ENCODE results near the gene STEAP1B. TPM values are rescaled to one million over a fixed set of nuclear protein-coding genes. Genes with fewer than 3 reads are reported as not detected.

Gene STEAP1B
- total RNA-seq, 2 experiments from 2014 or later: not detected

DNA sequence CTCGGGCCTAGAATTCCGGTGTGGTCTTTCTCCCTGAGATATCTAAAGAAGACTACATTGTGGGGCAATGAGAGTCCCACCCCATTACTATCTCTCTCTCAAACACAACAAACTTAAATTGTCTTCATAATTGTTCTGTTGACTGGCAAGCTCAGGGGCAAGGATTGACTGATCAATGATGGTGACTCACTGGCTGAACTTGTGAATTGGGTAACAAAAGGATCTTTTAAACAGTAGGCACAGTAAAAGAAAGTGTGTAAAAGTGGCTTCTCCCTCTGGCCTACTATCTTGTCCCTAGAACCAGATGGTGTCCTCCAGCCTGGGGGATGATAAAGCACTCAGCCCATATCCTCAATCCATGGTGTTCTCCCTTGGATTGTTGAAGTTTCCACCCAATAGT lies 80.0 kb downstream of the STEAP1B start:
- H3K9me3 Mint-ChIP-seq: no peaks in the 10 kb centered on the region
- H3K4me1 Mint-ChIP-seq (ENCODE audit: low read depth): no peaks in the 10 kb centered on the region
- intact Hi-C loops (cut with micrococcal nuclease): no loop called here
- H3K4me3 Mint-ChIP-seq: no peak overlapping the region
- POLR2A ChIA-PET: no interaction called here
- no peak overlapping the region for H3K27ac Mint-ChIP-seq
- no peaks in the 10 kb centered on the region for H3K36me3 Mint-ChIP-seq
- CTCF ChIA-PET: no interaction called here
- no peaks in the 10 kb centered on the region for H3K27me3 Mint-ChIP-seq
- no peak for DNase-seq

DNA sequence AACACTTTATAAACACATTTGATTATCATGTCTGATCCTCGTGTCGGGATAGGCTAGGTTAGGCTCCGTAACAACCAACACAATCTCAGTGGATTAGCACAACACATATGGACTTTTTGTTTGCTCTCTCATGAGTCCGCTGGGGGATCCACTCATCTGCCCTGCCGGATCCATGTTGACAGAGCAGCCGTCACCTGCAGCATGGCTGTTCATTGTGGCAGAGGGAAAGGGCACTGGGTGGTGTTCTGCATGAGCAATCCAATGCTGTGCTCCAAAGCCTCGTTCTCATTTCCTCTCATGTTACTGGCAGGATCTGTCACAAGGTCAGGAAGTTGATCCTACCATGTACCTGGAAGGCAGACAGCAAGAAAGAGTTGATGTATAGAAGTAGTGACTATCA lies 80.5 kb downstream of the STEAP1B start:
- H3K9me3 Mint-ChIP-seq: no peaks in the 10 kb centered on the region
- H3K4me3 Mint-ChIP-seq: no peak overlapping the region
- H3K4me1 Mint-ChIP-seq (ENCODE audit: low read depth): no peaks in the 10 kb centered on the region
- POLR2A ChIA-PET: no interaction called here
- intact Hi-C loops (cut with micrococcal nuclease): no loop called here
- no peak overlapping the region for H3K27ac Mint-ChIP-seq
- CTCF ChIA-PET: no interaction called here
- H3K36me3 Mint-ChIP-seq: no peaks in the 10 kb centered on the region
- no peaks in the 10 kb centered on the region for H3K27me3 Mint-ChIP-seq
- DNase-seq: no peak

DNA sequence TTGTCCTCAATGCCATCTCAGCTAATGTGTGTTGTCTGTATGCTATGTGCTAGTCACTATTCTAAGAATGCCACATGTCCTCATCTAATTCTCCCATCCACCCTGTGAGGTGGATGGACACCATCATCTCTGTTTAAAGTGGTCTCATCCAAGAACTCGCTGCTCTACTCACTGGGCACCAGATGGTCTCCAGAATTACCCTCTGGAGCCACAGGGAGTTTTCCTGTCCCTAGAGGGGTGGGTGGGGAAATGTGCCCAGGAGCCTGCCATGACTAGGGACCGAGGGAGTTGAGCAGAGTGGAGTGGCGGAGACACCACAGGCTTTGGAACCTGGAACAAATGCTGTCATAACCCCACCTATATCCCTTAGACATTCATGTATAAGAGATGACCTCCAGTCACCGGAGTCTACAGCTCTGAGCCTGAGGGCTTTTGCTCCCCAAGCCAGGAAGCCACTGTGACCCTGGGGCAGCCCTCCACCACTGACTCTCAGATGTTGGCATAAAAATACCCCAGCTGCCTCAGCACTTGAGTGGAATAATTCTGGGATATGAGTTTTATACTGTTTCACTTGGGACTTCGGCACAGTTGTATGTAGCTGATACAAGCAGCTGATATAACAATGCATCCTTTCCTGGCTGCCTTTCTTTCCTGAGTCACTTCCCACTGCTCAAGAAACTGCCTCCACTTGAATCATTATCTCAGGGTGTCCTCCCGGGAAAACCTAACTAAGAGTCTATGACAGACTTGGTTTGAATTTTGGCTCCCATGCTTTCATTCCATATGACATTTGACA lies 81.5 kb downstream of the STEAP1B start:
- Mint-ChIP-seq H3K4me3 (no peak overlapping the region), H3K9me3 (no peaks in the 10 kb centered on the region), H3K36me3 (no peaks in the 10 kb centered on the region), H3K27ac (no peak overlapping the region), H3K27me3 (no peaks in the 10 kb centered on the region), H3K4me1 (ENCODE audit: low read depth) (no peaks in the 10 kb centered on the region)
- CTCF ChIA-PET: no interaction called here
- intact Hi-C loops (cut with micrococcal nuclease): no loop called here
- DNase-seq: no peak
- POLR2A ChIA-PET: no interaction called here

DNA sequence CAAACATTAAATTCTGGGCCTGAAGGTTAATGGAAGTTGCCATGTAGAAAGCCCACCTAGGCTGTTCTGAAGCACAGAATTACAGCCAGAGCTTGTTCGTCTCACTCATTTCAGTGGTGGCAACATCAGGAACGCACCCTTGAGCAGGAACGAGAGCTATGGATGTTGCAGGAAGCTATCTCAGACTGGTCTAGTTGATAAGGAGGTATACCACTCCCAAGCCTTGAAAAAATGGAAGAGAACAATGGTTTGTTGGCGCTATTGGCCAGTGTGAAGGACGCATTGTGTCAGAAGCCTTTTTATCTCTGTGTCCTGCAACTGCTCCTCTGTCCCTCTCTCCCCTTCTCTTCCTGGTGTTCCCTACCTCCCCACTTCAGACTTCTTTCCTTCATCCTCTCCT lies 82.1 kb downstream of the STEAP1B start:
- Mint-ChIP-seq H3K36me3 (no peaks in the 10 kb centered on the region), H3K4me1 (ENCODE audit: low read depth) (no peaks in the 10 kb centered on the region), H3K27me3 (no peaks in the 10 kb centered on the region), H3K27ac (no peak overlapping the region), H3K4me3 (no peak overlapping the region), H3K9me3 (no peaks in the 10 kb centered on the region)
- CTCF ChIA-PET: no interaction called here
- no peak for DNase-seq
- POLR2A ChIA-PET: no interaction called here
- intact Hi-C loops (cut with micrococcal nuclease): no loop called here

DNA sequence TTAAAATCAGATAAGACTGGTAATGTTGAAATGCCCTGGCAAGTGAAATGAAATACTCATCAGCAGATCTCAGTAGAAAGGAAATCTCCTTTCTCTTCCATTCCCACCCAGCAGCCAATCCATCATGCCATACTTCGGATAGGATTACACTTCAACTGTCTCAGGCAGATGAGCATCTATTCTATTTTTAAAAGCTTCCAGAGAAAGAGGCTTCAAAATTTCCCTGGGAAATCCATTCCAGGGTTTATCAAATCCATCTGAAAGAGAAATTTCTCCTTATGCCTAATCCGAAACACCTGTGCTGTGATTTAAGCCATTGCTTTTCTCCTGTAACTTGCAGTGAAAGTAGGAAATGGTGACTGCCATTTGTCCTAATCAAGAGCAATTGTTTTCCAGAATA lies 82.6 kb downstream of the STEAP1B start:
- Mint-ChIP-seq H3K36me3 (no peaks in the 10 kb centered on the region), H3K4me1 (ENCODE audit: low read depth) (no peaks in the 10 kb centered on the region), H3K4me3 (no peak overlapping the region), H3K9me3 (no peaks in the 10 kb centered on the region), H3K27ac (no peak overlapping the region), H3K27me3 (no peaks in the 10 kb centered on the region)
- CTCF ChIA-PET: no interaction called here
- intact Hi-C loops (cut with micrococcal nuclease): no loop called here
- POLR2A ChIA-PET: no interaction called here
- DNase-seq: no peak

DNA sequence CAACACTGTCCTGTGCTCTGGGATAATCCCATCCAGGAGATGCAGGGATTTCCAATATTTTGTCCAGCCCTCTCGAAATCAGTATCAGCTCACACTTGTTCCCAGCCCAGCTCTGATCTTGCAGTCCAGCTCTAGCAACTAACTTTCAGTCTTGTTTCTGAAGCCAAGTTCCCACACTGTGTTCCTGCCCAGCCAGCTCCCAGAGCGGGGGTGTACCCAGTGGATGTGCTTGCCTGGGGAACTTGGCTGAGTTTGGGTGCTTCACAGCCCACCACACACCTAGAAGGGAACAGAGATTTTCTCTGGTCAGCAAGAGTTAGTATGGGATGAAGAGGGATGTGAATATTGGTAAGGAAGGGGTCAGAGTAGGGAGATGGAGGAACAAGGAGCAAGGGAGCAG lies 85.6 kb downstream of the STEAP1B start:
- H3K27ac Mint-ChIP-seq: no peak overlapping the region
- ChIA-PET POLR2A (no interaction called here), CTCF (no interaction called here)
- H3K9me3 Mint-ChIP-seq: no peaks in the 10 kb centered on the region
- H3K36me3 Mint-ChIP-seq: no peaks in the 10 kb centered on the region
- no peaks in the 10 kb centered on the region for H3K4me1 Mint-ChIP-seq (ENCODE audit: low read depth)
- DNase-seq: no peak
- no peak overlapping the region for H3K4me3 Mint-ChIP-seq
- intact Hi-C loops (cut with micrococcal nuclease): no loop called here
- no peaks in the 10 kb centered on the region for H3K27me3 Mint-ChIP-seq

DNA sequence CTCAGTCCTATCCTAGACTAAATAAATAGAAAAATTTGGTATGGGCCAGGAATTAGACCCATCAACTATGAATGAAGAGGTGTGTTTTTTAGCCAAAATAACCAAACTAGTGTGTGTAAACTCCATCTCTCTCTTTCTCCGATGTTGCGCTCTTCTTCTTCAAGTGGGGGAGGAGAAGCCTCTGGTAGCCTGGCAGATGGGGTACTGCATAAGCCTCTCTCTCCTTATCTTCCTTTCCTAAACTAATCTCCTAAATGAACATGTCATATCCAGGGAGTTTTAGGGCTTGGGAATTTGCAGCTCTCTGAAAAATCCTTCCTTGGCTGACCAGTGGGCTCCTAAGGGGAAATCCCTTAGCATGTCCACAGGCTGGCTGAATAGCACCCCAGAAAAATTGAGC lies 86.8 kb downstream of the STEAP1B start:
- DNase-seq: no peak
- intact Hi-C loops (cut with micrococcal nuclease): no loop called here
- Mint-ChIP-seq H3K27ac (no peak overlapping the region), H3K4me1 (ENCODE audit: low read depth) (no peaks in the 10 kb centered on the region), H3K9me3 (no peaks in the 10 kb centered on the region), H3K36me3 (no peaks in the 10 kb centered on the region), H3K4me3 (no peak overlapping the region), H3K27me3 (no peaks in the 10 kb centered on the region)
- ChIA-PET POLR2A (no interaction called here), CTCF (no interaction called here)

DNA sequence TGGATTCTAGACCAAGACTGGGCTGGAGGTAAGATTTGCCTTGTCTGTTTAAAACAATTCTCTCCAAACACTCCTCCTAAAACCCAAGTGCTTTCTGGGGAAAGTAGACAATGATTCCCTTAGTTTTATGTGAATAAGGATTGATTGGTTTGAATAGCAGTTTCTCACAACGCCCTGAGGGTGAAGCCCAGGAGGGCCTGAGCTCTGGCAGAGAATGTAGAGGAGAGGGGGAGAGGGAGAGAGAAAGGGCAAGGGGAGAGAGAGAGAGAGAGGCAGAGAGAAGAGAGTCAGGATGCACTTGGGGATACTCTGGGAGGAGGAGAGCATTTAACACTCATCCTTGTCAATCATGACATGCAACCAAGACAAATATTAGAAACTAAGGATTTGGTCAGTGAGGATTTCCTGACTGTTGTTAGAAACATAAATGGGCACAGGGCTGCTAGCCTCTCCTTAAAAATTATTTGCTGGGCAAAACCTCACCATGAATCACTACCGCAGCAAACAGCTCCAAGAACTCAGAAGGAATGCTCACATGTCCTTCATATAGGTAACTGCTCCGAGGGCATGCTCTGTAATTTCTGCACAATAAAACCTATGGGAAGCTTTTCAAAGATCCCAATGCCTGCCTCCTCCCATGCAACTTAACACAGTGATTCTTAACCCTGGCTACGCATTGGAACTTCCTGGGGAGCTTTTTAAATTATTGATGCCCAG lies 87.9 kb downstream of the STEAP1B start:
- ChIA-PET POLR2A (interaction anchor here (0.5 kb wide), 1 partner anchor 1204 kb away, joined by 5 read pairs; no protein-coding TSS in a partner anchor), CTCF (interaction anchor here (0.5 kb wide), 1 partner anchor 461 kb away, joined by 3 read pairs; no protein-coding TSS in a partner anchor)
- no peaks in the 10 kb centered on the region for H3K27me3 Mint-ChIP-seq
- H3K4me3 Mint-ChIP-seq: no peak overlapping the region
- no peaks in the 10 kb centered on the region for H3K9me3 Mint-ChIP-seq
- H3K36me3 Mint-ChIP-seq: no peaks in the 10 kb centered on the region
- no peak overlapping the region for H3K27ac Mint-ChIP-seq
- intact Hi-C loops (cut with micrococcal nuclease): no loop called here
- DNase-seq: no peak
- H3K4me1 Mint-ChIP-seq (ENCODE audit: low read depth): no peaks in the 10 kb centered on the region

DNA sequence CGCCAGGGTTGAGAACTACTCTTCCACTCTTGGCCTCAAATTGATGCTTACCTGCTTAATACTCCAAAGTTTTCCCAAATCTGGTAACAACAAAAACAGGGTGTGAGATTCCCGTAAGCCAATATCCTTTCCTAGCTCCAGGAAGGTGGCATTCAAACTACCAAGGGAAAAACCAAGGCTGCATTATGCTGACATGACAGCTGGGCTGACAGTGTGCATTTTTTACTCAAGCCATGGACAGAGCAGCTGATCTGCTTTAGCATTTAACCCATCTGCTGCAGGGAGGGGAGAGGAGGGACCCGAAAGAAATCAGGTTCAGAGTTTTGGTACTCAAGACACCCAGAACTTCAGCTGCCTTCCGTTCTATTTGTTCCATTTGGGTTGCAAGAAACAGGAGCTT lies 93.3 kb downstream of the STEAP1B start:
- intact Hi-C loops (cut with micrococcal nuclease): no loop called here
- Mint-ChIP-seq H3K27me3 (no peaks in the 10 kb centered on the region), H3K4me1 (ENCODE audit: low read depth) (peaks cover 7% of the 10 kb centered on the region), H3K4me3 (no peak overlapping the region), H3K27ac (no peak overlapping the region), H3K36me3 (no peaks in the 10 kb centered on the region), H3K9me3 (no peaks in the 10 kb centered on the region)
- CTCF ChIA-PET: no interaction called here
- DNase-seq: no peak
- POLR2A ChIA-PET: no interaction called here

DNA sequence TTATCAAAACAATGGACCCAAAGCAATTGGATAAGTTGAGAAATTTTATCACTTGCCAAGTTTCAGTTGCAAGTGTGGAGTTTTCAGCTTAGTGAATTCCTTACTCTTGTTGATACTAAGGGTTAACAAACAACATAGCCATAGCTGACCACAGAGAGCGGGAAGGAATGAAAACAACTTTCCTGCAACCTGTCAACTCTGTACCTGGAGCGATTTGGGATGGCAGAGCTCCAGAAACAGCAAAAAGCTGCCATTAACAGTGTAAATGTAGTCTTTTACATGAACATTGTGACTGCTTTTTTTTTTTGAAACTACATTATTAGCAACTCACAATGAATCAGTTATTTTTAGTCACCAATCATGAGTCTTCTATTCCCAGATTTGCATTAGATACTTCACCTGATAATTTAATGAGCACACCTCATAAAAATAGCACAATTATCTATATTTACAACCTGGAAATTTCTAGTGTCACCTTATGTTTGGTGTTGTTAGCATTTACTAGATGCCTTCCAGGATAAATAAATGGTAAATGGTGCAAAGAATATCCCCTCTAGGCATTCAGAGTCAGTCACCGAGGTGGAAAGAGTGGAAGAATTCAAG lies 95.5 kb downstream of the STEAP1B start:
- no peak for DNase-seq
- Mint-ChIP-seq H3K27me3 (no peaks in the 10 kb centered on the region), H3K4me1 (ENCODE audit: low read depth) (peaks cover 7% of the 10 kb centered on the region), H3K4me3 (no peak overlapping the region), H3K36me3 (no peaks in the 10 kb centered on the region), H3K27ac (no peak overlapping the region), H3K9me3 (no peaks in the 10 kb centered on the region)
- CTCF ChIA-PET: interaction anchor here (0.8 kb wide), 1 partner anchor 323 kb away, joined by 3 read pairs; no protein-coding TSS in a partner anchor
- POLR2A ChIA-PET: no interaction called here
- intact Hi-C loops (cut with micrococcal nuclease): no loop called here

DNA sequence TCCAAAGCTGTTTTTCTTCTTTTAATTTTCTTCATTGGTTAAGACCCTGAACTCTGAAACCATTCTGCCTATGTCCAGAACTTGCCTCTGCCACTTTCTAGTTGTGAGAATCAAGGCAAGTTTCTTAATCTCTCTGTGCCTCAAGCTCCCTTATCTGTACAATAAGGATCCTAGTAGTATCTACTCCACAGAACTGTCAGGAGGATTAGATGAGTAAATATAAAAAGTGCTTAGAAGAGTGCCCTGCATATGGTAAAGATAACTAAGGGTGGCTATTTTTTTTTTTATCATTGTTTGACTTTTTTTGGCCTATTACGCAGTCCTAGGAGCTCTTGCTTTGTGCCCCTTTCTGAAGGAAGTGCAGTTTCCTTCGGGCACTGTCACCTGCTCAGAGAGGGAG lies 96.6 kb downstream of the STEAP1B start:
- H3K27me3 Mint-ChIP-seq: no peaks in the 10 kb centered on the region
- CTCF ChIA-PET: no interaction called here
- intact Hi-C loops (cut with micrococcal nuclease): no loop called here
- POLR2A ChIA-PET: no interaction called here
- no peak for DNase-seq
- no peaks in the 10 kb centered on the region for H3K9me3 Mint-ChIP-seq
- H3K36me3 Mint-ChIP-seq: no peaks in the 10 kb centered on the region
- H3K4me3 Mint-ChIP-seq: no peak overlapping the region
- no peak overlapping the region for H3K27ac Mint-ChIP-seq
- H3K4me1 Mint-ChIP-seq (ENCODE audit: low read depth): peaks cover 7% of the 10 kb centered on the region

DNA sequence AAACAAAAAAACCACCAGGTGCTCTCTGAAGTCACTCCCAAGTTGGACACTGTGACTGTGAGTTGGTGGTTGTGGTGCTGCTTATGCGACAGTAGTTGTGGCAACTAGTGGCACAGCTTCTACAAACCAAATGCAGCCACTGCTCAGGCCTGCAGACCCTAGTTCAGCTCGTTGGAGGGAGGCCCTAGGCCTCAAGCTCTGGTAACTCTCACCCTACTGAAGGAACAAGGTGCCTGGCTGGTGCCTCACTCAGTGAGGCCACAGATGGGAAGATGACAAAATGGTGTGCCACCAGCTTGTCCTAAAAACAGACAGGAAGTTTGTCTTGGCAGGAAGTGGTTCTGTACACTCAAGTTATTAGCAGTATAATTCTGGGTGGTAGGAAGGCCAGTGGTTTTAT lies 97.7 kb downstream of the STEAP1B start:
- ChIA-PET POLR2A (no interaction called here), CTCF (no interaction called here)
- H3K4me3 Mint-ChIP-seq: no peak overlapping the region

More for the DNA sequence above, 97.7 kb downstream of the STEAP1B start:
- Mint-ChIP-seq H3K27me3 (no peaks in the 10 kb centered on the region), H3K27ac (no peak overlapping the region), H3K36me3 (no peaks in the 10 kb centered on the region), H3K9me3 (no peaks in the 10 kb centered on the region), H3K4me1 (ENCODE audit: low read depth) (peaks cover 7% of the 10 kb centered on the region)
- intact Hi-C loops (cut with micrococcal nuclease): no loop called here
- no peak for DNase-seq
